Colonic mucosa (tissue), 4 donors: ENCODE results near the gene PTPRN2. TPM values are rescaled to one million over a fixed set of nuclear protein-coding genes. Genes with fewer than 3 reads are reported as not detected.

Experiments used
- DNase-seq: peaks from one replicate; pipeline ENCODE4 v3.0.0-alpha.2; 2020
- H3K27ac ChIP-seq: fragments of 200-600 bp; one replicate; pipeline ENCODE4 v1.8.0; 2021
- H3K27me3 ChIP-seq: fragments of 200-600 bp; one replicate; pipeline ENCODE4 v1.8.0; 2021
- H3K36me3 ChIP-seq: fragments of 200-600 bp; one replicate; pipeline ENCODE4 v1.8.0; 2021
- H3K4me1 ChIP-seq: fragments of 200-600 bp; one replicate; pipeline ENCODE4 v1.8.0; 2021; ENCODE audit warnings: mild to moderate bottlenecking
- H3K4me3 ChIP-seq: fragments of 200-600 bp; one replicate; pipeline ENCODE4 v1.8.0; 2021
- H3K9ac ChIP-seq, 2 donors: one replicate each; pipeline ENCODE4 v1.7.0; 2013; ENCODE audit warnings: control low read depth in 2 of 2, low read depth in 2 of 2, low read length in 2 of 2
- H3K9me3 ChIP-seq: fragments of 200-600 bp; one replicate; pipeline ENCODE4 v1.8.0; 2021
- intact Hi-C: fragments of 100-400 bp; cut with DNase I; formaldehyde crosslinking; loops from one replicate; pipeline ENCODE4 v1.14.1; 2022
- total RNA-seq, 2 donors: library from RNA; stranded (reverse); fragmentation: NEBNext Ultra II Directional in 1 of 2; extraction: Animal tissue kit (Norgen Biotek cat#: 25700) in 1 of 2; gene quantifications; one replicate each; pipeline ENCODE4 v1.2.1, GENCODE V29; 2021
- TF ChIP-seq, protein P1 (sequence below): fragments of 200-600 bp; IDR thresholded peaks from one replicate; pipeline ENCODE4 v1.8.0; 2022; ENCODE audit warnings: antibody characterized with exemption, mild to moderate bottlenecking
- donor health status: healthy.
- donor health status: DM: no; HTN: no; CAD: no.
- donor health status: DM: no; HTN: no; CAD: no.

Gene PTPRN2
- total RNA-seq, 2 donors from 2014 or later, result 14.7 to 21.6 TPM

DNA sequence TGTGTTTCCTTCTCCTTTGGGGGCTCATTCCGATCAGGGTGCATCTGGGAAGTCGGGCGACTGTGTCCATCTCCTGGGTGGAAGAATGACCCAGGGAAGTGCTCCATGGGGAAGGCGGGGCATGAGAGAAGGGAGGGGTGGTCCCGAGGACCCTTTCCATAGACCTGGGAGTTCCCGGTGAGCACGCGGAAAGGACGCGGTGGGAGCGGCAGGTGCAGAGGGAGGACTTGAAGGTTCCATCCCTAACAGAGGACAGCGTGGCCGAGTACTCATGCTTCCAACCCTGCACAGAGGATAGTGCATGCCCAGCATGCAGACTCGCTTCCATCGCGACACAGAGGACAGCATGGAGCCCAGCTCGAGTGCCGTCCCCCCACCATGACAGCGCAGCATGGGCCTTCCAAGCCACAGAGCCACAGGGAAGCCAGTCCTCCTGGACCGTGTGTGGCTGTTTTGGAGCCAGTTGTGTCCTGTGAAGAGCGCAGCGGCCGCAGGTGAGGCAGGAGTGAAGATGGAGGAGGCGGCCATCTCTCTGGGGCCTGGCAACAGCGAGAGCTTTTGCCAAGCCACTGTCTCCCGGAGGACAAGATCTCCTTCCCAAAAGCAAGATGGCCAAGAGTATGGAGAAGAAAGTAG lies 969.4 kb downstream of the PTPRN2 start:
- H3K9ac ChIP-seq, result no peak overlapping the region
- H3K36me3 ChIP-seq, result no peaks in the 10 kb centered on the region
- no peak for DNase-seq
- TF ChIP-seq, protein P1, sequence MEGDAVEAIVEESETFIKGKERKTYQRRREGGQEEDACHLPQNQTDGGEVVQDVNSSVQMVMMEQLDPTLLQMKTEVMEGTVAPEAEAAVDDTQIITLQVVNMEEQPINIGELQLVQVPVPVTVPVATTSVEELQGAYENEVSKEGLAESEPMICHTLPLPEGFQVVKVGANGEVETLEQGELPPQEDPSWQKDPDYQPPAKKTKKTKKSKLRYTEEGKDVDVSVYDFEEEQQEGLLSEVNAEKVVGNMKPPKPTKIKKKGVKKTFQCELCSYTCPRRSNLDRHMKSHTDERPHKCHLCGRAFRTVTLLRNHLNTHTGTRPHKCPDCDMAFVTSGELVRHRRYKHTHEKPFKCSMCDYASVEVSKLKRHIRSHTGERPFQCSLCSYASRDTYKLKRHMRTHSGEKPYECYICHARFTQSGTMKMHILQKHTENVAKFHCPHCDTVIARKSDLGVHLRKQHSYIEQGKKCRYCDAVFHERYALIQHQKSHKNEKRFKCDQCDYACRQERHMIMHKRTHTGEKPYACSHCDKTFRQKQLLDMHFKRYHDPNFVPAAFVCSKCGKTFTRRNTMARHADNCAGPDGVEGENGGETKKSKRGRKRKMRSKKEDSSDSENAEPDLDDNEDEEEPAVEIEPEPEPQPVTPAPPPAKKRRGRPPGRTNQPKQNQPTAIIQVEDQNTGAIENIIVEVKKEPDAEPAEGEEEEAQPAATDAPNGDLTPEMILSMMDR, result no peak
- no peak overlapping the region for H3K27ac ChIP-seq
- intact Hi-C loops, result no loop called here
- no peaks in the 10 kb centered on the region for H3K9me3 ChIP-seq
- H3K27me3 ChIP-seq, result no peaks in the 10 kb centered on the region
- H3K4me3 ChIP-seq, result no peak overlapping the region
- no peaks in the 10 kb centered on the region for H3K4me1 ChIP-seq

DNA sequence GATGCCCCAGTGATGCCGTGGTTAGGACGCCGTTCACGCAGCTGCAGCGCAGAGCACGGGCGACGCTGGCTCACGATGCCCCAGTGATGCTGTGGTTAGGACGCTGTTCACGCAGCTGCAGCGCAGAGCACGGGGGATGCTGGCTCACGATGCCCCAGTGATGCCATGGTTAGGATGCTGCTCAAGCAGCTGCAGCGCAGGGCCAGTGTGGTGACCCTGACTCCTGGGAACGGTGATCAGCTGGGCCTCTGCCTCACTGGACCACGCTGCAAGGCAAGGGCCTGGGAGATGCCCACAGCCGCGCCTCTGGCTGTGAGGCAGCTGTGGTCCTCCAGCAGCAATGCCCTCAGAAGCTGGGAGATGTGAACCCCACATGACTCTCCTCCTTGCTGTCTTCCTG lies 970.2 kb downstream of the PTPRN2 start:
- no peak overlapping the region for H3K9ac ChIP-seq
- no peak for DNase-seq
- no peaks in the 10 kb centered on the region for H3K4me1 ChIP-seq
- H3K27ac ChIP-seq, result no peak overlapping the region
- intact Hi-C loops, result no loop called here
- H3K27me3 ChIP-seq, result no peaks in the 10 kb centered on the region
- no peaks in the 10 kb centered on the region for H3K36me3 ChIP-seq
- no peaks in the 10 kb centered on the region for H3K9me3 ChIP-seq
- TF ChIP-seq, protein P1, result no peak
- H3K4me3 ChIP-seq, result no peak overlapping the region

DNA sequence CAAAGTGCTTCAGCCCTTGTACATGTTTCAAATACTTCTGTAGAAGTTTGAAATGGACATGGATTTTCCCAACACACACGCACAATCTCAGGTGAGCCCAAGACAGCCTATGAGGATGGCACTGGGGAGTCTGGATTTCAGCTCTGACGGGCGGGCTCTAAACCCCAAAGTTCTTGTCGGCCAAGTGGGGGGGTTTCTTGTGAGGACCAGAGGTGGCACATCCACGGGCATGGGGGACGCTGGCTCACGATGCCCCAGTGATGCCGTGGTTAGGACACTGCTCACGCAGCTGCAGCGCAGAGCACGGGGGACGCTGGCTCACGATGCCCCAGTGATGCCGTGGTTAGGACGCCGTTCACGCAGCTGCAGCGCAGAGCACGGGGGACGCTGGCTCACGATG lies 970.7 kb downstream of the PTPRN2 start:
- Histone ChIP-seq H3K9ac (no peak overlapping the region), H3K27ac (no peak overlapping the region), H3K36me3 (no peaks in the 10 kb centered on the region), H3K4me1 (no peaks in the 10 kb centered on the region), H3K9me3 (no peaks in the 10 kb centered on the region), H3K27me3 (no peaks in the 10 kb centered on the region), H3K4me3 (no peak overlapping the region)
- TF ChIP-seq, protein P1, result no peak
- intact Hi-C loops, result no loop called here
- DNase-seq, result no peak

DNA sequence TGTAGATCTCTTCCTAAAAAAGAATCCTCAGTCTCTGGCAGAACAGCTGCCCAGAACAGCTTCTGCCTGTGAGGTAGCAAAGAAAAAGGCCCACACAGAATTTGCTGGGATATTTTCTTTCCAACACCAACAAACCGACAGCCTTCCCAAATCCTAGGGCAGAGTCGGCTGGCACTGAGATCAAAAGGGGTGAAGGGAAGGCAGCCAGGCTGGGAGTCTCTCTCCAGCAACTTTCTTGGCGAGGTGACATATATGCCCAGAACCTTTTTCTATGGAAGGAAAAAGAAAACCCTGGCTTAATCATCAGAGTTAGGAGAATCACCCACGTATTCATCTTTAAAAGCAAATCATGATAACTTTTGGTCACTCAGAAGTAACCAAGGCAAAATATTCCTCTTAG lies 971.2 kb downstream of the PTPRN2 start:
- intact Hi-C loops, result no loop called here
- no peaks in the 10 kb centered on the region for H3K9me3 ChIP-seq
- no peaks in the 10 kb centered on the region for H3K27me3 ChIP-seq
- no peak overlapping the region for H3K4me3 ChIP-seq
- TF ChIP-seq, protein P1, result no peak
- no peaks in the 10 kb centered on the region for H3K36me3 ChIP-seq
- H3K4me1 ChIP-seq, result no peaks in the 10 kb centered on the region
- no peak overlapping the region for H3K27ac ChIP-seq
- DNase-seq, result no peak
- no peak overlapping the region for H3K9ac ChIP-seq

DNA sequence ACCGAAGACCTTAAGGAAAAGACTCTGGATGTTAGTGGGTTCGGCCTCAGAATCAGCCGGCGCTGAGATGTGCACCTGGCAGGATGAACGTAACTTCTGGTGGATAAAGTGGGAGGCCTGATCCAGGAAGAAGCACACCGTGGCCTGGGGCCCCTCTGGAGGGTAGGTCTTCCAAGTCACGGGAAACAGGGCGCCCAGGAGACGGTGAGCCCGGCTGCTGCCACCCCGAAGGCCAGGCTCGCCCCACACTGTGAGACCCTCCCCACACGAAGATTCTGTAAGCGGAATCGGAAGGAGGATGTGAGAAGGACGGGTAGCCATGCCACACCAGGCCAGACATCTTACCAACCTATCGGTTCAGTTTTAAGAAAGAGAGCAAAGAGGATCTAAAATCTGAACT lies 971.8 kb downstream of the PTPRN2 start:
- Histone ChIP-seq H3K27me3 (no peaks in the 10 kb centered on the region), H3K4me3 (no peak overlapping the region), H3K27ac (no peak overlapping the region), H3K9me3 (no peaks in the 10 kb centered on the region), H3K4me1 (no peaks in the 10 kb centered on the region), H3K9ac (no peak overlapping the region), H3K36me3 (no peaks in the 10 kb centered on the region)
- intact Hi-C loops, result no loop called here
- TF ChIP-seq, protein P1, result no peak
- DNase-seq, result no peak
